GM11168 (cell line): ENCODE measurements around the gene PDXK.

Experiments used
- in situ Hi-C: fragments of 300-500 bp; cut with MboI; formaldehyde crosslinking; loops from one replicate; pipeline ENCODE4 v1.12.0; 2022; ENCODE audit warnings: low sequenced_read_pairs; ENCODE audit not compliant: unreplicated experiment

Gene PDXK

DNA sequence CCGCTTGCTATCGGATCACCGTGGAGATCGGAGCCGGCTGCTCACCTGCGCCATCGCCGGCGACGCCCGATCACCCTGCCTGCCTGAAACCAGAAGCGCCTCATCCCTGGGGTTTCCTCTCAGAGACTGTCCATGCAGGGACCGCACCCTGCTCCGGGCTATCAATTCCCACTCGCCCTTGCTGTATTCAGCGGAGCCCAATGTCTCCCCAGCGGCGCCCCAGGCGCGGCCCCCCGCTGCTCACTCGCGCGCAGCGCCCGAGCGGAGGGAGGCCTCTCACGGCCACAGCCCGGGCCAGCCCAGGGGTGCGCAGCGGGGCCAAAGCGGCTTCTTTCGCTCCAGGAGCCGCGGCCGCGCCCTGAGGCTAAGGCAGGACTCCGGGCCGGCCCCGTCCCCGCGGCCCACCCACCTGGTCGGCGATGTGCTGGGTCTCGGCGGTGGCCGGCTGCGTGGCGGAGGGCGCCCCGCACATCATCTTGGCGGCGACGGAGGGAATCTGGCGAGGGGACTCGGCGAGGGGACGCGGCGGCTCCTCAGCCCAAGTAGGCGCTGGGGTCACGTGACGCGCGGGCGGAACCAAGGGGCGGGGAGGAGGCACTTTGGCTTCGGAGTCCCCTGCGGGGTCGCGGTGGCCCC is 57.0 kb downstream of the PDXK start, which contains the start of gene CSTB:
Gene CSTB (minus strand): TSS at position 514 of the 636 bp plus-strand sequence. CDS start 39 bp downstream, at position 475.
- in situ Hi-C loops, result no loop called here

DNA sequence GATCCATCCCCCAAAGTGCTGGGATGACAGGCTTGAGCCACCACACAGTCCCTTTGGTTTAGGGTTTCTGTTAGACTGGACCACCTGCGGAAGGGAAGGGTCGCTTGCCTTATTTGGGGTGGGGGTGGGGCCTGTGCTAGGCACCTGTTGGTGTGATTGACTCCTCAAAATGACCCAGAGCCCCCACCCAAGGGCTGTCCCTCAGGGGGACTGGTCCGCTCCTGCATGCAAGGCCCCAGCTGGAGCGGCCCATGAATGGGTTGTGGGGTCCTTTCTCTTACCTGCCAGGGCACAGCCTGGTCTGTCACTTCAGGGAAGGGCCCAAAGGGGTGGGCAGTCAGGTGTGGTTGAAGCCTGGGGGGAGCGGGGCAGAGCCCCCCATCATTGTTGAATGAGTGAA is 59.0 kb downstream of the PDXK start:
- in situ Hi-C loops, result no loop called here

DNA sequence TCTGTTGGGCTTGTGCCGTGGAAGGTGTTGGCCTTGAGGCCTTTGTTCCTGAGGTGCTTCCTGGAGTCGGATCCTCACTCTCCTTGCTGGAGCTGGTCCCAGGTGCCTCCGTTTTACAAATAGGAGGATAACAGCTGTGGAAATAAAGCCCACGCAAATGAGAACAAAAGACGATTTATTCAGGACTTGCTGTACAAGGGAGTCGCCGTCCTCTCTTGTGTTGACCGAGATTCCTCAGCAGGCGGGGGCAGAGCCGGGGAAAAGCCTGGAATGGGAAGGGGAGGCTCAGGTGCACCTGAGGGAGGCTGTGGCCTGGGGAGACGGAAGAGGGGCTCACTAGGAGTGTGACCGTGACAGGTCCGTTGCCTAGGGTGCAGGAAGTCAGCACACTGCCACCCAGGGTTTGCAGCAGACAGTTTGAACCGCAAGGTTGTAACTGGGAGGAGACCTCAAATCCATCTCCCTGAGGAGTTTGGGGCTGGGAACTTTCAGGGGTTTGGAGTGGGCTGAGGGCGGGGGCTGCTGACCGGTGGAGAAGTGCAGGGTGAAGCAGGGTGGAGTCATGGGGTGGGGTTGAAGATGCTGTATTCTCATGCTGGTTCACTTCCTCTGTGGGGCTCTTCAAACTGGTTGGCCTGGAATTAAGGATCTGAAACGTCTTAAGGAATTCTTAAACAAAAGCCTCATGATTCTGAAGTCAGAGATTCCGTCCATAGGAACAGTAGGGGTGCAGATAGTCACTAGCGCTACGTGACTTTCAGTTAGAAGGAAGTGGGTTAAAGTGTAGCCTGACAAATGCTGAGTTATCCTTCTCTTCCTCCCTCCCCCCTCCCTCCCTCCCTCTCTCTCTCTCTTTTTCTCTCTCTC is 59.8 kb downstream of the PDXK start:
- in situ Hi-C loops, result no loop called here

DNA sequence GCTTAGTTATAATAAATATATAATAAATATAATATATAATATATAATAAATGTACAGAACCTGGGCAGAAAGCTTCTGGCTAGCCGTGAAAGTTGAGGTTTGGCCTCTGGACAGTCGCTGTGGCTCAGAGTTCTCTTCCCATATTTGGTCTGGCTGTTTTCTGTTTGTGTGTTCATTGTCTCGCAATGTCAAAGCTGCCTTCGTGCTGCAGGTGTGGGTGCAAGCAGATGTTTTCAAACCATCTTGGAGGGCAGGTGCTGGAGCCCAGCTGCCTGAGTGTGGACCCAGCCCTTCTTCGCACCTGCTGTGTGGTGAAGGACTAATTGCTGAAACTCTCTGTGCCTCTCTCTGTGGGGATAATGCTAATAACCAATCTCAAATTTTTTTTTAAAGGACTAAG is 60.7 kb downstream of the PDXK start:
- in situ Hi-C loops, result no loop called here

DNA sequence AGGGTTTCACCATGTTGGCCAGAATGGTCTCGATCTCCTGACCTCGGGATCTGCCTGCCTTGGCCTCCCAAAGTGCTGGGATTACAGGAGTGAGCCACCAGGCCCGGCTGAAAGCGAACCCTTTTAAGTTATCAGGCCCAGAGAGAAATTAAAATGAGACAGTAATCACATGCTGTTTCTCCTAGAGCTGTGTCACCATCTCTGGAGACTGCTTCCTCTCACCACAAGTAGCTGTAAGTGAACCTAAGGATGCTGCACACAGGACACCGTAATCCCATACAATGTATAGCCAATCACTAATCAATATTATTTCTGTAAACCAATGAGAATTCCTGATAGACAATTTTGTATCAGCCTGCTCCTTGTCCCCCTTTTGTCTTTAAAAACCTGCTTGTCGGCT is 62.9 kb downstream of the PDXK start:
- in situ Hi-C loops, result no loop called here

DNA sequence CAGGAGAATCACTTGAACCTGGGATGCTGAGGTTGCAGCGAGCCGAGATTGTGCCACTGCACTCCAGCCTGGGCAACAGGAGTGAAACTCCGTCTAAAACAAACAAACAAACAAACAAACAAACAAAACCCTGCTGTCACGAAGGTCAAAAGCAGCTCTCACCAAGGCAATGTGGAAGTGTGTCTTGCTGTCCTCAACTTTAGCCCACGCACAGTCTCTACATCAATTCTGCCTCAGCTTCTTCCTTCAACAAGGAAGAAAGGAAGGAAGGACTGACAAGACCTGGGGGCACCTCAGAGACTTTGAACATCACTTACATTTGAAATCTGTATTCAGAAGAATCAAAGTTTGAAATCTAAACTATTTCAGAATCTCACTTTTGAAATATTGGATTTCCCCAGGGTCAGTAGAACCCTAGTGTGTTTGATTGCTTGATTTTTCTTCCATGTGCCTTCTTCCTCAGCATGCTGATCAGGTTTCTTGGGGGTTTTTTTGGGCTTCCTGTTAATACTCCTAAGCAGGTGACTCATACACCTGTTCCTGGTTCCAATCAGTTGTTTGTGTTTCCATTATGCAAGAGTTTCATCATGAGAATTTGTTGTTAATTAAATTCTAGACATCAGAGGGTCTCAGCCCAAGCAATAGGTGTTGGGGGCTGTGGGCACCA is 63.6 kb downstream of the PDXK start:
- in situ Hi-C loops, result no loop called here

DNA sequence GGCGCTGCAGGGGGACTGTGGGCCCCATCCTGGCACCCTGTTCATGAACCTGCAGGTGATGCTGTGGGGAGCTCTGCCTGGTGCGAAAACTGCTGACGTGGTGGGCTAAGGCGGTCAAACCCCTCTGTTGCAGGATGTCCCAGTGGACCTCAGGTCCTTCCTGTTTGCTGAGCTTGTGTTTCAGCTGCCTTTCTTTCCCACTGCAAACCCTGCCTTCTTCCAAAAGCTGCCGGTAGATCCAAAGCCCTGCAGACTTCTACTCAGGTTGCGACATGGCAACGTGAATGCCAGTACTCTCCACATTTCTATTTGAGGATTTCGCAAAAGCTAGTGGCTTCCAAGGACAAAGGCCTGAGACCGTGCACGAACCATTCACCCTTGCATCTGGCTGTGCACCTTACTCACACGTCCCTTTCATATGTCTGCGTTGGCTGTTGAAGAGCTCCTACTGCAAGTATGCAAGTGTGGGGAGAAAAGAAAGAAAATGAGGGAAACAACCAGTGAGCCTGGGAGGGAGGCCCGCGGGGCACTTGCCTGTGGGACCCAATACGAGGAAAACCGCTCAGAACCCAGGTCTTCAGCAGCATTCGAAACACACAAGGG is 64.3 kb downstream of the PDXK start:
- in situ Hi-C loops, result no loop called here

DNA sequence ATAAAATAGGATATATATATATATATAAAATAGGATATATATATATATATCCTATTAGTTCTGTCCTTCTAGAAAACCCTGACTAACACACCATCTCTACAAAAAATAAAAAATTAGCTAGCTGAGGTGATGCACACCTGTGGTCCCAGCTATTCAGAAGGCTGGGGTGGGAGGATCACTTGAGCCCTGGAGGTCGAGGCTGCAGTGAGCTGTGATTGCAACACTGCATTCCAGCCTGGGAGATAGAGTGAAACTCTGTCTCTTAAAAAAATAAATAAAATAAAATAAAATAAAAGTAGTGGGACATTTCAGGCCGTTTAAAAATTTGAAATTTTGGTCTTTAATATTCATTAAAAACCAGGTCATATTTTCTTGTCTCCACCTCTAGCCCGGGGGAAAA is 66.2 kb downstream of the PDXK start:
- in situ Hi-C loops, result no loop called here

DNA sequence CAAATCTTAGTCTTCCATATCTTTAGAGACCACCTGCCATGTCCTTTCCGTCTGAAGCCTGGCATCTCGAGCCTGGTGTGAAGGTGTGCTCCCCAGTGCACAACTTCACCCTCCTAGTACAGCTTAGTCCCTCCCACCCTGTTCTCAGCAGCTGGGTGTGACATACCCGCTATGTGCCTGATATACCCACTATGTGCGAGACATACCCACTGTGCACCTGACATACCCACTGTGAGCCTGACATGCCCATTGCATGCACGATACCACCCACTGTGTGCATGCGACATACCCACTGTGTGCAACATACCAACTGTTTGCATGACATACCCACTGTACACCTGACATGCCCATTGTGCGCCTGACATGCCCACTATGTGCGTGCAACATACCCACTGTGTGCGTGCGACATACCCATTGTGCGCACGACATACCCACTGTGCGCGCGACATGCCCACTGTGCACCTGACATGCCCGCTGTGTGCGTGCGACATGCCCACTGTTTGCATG is 67.4 kb downstream of the PDXK start:
- in situ Hi-C loops, result no loop called here

DNA sequence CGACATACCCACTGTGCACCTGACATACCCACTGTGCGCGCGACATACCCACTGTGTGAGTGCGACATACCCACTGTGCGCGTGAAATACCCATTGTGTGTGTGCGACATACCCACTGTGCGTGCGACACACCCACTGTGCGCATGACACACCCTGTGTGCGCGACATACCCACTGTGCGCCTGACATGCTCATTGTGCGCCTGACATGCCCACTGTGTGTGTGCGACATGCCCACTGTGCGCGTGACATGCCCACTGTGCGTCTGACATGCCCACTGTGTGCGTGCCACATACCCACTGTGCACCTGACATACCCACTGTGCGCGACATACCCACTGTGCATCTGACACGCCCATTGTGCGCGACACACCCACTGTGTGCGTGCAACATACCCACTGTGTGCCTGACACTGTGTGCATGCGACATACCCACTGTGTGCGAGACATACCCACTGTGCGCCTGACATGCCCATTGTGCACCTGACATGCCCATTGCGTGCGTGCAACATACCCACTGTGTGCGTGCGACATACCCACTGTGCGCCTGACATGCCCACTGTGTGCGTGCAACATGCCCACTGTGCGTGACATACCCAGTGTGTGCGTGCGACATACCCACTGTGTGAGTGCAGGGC is 68.0 kb downstream of the PDXK start:
- in situ Hi-C loops, result no loop called here

DNA sequence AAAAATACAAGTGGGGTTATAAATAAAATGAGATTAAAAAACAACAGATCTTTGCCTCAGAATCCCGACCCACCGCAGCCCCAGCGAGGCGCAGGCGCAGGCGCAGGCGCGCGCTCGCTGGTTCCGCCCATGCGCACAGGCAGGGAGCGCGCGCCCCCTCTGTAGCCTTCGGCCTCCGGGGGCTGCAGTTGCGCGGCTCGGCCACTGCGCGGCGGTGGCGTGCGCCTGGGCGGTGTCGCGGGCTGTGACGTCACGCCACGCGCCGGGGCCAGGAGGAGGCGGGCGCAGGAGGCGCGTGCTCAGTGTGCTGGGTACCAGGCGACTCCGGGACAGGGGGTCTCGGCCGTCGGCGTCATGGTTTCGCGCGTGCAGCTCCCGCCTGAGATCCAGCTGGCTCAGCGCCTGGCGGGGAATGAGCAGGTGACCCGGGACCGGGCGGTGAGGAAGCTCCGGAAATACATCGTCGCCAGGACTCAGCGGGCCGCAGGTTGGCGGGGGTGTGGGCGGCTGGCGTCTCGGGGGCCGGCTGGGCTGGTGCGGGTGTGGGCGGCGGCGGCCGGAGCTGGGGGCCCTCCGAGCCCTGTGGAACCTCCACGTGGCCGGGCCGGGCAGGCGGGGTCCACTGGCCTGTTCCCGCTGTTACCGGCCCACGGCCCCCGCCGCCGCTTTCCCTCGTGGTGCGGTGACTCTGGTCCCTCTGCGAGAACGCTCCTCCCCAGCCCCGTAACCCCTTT is 70.5 kb downstream of the PDXK start, which contains the start of gene RRP1:
Gene RRP1 (plus strand): TSS at position 302 of the 734 bp plus-strand sequence. CDS start 53 bp downstream, at position 355.
- in situ Hi-C loops, result no loop called here

DNA sequence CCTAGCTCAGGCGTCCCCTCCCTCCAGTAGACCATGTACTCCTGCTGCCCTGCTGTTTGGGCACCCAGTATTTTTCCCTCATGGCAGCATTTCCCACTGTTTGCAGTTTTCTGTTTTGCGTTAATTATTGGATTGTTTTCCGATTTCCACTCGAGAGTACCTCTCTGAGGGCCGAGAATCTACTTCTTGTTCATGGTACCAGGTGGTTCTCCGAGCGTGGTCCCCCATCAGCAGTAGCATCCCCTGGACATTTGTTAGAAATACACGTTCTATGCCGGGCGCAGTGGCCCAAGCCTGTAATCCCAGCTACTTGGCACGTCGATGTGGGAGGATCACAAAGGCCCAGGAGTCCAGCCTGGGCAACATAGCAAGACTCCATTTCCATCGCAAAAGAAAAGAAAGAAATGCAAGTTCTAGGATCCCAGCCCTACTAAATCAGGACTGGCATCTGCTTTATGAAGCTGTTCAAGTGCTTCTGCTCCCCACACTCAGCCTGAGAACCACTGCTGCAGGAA is 71.1 kb downstream of the PDXK start:
- in situ Hi-C loops, result no loop called here

DNA sequence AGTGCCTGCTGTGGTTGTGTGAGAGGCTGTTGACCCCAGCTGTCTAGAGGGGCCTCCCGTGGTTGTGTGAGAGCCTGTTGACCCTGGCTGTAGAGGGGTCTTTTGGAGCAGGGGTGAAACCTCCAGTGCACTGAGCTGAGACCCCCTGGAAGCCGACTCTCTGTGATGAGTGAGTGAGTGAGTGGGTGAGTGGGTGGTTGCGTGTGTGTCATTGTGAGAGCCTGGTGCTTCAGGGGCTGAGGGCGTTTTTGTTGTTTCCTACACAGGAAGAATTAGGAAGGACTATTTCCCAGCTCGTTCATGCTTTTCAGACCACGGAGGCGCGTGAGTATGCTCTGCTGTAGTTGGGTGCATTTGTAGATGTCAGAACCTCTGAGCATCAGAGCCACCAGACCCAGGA is 73.5 kb downstream of the PDXK start:
- in situ Hi-C loops, result no loop called here

DNA sequence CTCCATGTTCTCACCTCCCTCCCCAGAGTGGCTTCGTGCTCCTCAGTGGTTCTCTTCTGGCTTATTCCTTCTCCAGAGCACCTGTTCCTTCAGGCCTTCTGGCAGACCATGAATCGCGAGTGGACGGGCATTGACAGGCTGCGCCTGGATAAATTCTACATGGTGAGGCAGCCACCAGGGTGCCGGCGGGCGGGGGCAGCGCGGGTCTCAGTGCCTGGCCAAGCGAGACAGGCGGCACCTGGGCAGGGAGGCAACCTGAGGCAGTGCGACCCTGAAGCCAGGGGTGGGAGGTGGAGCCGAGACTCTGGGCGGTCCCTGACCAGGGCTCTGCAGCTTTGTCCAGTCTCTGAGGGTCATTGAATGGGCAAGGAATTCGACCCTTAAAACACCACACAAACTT is 74.3 kb downstream of the PDXK start:
- in situ Hi-C loops, result no loop called here

DNA sequence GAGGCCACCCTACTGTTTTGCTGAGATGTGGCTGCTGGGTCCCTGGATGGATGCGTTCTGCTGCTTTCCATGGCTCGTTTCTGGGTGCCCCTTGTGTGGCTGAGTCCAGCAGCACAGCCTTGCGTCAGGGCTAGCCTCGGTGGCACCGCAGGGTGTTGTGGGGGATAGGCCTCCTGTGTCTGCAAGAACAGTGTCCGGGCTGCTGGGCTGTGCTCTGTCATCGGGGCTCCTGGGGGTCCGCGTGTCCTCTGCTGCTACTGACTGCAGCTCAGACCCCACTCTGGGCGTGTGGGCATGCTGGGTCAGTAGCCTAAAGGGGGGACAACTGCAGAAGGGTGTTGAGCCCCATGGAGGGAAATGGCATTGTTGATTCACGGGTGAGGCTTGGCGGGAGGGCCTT is 75.4 kb downstream of the PDXK start:
- in situ Hi-C loops, result no loop called here

DNA sequence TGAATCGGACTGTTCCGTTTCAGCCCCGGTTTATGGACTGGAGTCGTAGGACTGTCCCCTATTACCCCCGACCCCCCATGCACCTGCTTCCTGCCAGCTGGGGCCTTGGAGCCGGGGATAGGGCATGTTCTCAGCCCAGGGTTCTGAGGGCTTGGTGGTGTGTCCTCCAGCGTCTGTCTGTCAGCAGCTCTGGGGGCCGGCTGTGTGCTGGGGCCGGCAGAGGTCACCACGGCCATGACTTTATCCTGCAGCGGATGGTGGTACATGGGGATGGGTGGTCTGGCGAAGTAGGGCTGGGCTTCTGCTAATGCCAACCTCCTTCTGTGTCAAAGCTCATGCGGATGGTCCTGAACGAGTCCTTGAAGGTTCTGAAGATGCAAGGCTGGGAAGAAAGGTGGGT is 75.9 kb downstream of the PDXK start:
- in situ Hi-C loops, result no loop called here

DNA sequence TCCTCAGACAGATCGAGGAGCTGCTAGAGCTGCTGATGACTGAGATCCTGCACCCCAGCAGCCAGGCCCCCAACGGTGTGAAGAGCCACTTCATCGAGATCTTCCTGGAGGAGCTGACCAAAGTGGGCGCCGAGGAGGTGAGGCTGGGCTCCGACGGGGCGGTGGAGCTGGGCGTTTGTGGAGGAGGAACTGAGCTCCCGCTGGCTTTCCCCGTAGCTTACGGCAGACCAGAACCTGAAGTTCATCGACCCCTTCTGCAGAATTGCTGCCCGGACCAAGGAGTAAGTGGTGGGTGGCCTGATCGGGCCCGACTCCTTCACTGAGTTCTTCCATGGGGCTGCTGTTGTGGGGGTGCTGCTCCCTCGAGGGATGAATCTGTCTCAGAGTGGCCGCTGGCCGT is 78.5 kb downstream of the PDXK start:
- in situ Hi-C loops, result no loop called here

DNA sequence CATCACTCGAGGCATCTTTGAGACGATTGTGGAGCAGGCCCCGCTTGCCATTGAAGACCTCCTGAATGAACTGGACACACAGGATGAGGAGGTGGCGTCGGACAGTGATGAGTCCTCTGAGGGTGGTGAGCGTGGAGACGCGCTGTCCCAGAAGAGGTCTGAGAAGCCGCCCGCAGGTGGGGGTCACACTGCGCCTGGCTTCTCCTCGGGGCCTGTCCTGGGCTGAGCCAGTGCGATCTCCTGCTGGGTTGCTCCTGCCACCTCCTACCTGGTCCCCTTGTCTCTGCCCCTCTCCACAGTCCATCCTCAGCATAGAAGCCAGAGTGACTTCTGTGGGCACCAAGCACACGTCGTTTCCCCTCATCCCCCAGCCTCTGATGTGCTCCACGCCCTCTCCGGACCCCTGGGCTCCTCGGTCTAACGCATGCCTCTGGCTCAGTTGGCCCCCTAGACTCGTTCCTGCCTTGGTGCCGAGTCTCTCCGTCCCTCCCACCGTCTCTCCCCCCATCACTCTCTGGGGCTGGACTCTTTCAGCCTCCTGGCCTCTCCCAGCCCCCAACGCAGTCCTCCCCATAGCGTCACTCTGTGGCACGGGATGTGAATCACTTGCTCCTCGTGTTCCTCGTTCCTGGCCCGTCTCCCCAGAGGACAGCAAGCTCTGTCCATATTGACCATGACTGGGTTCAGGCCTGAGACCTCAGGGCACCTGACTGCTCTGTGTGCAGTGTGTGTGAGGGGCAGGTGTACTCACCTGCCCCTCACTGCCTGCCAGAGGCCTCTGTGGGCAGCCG is 79.2 kb downstream of the PDXK start:
- in situ Hi-C loops, result no loop called here
